C4-2B (cell line): ENCODE results near the gene PRSS27.

Experiments used
- CTCF ChIP-seq: fragments of 450-650 bp; conservative IDR thresholded peaks from 2 replicates; pipeline ENCODE4 v1.5.1; 2017; ENCODE audit warnings: mild to moderate bottlenecking
- ZFX ChIP-seq: fragments of 450-650 bp; IDR thresholded peaks from 2 replicates; pipeline ENCODE4 v1.6.1; 2017

GRCh38 chr16:2734844-2735515, 15.0 kb upstream of the PRSS27 start:
- TF ChIP-seq CTCF = no peak
- no peak for TF ChIP-seq ZFX
